Muscle of leg (tissue), 11 donors: ENCODE results near the gene RPA3. TPM values are rescaled to one million over a fixed set of nuclear protein-coding genes. Genes with fewer than 3 reads are reported as not detected.

Source experiments
- DNase-seq: peaks from one replicate; pipeline ENCODE4 v3.0.0; 2013
- H3K27ac ChIP-seq: one replicate; pipeline ENCODE4 v1.5.1; 2013; ENCODE audit warnings: mild to moderate bottlenecking, low read length, control low read depth
- H3K27me3 ChIP-seq: one replicate; pipeline ENCODE4 v1.6.1; 2013; ENCODE audit warnings: low read length; ENCODE audit not compliant: control insufficient read depth, insufficient read depth
- H3K36me3 ChIP-seq: one replicate; pipeline ENCODE4 v1.6.1; 2013; ENCODE audit warnings: low read length; ENCODE audit not compliant: control insufficient read depth, insufficient read depth
- H3K4me1 ChIP-seq: one replicate; pipeline ENCODE4 v1.6.1; 2013; ENCODE audit warnings: low read length; ENCODE audit not compliant: control insufficient read depth, insufficient read depth
- H3K4me3 ChIP-seq: one replicate; pipeline ENCODE4 v1.5.1; 2013; ENCODE audit warnings: low read length, control low read depth
- H3K9me3 ChIP-seq: replicated peaks from 2 replicates; pipeline ENCODE4 v1.6.1; 2013; ENCODE audit warnings: low read depth, low read length; ENCODE audit not compliant: control insufficient read depth
- WGBS: methylation state at CpG from one replicate; pipeline ENCODE4 v1.1.5; 2013; ENCODE audit warnings: missing lambda C conversion rate; ENCODE audit not compliant: insufficient coverage; 5-methylcytosine and 5-hydroxymethylcytosine counted together
- polyA plus RNA-seq, 8 donors: library from polyadenylated mRNA; unstranded; fragments of 120-200 nt; gene quantifications; one replicate each; pipeline versions ENCODE4 v1.2.1 to v1.2.3, GENCODE V29; 2013; ENCODE audit warnings: inconsistent platforms in 1 of 8, low replicate concordance in 1 of 8; ENCODE audit not compliant: insufficient read length in 8 of 8, insufficient read depth in 1 of 8
- total RNA-seq: library from RNA; stranded (reverse); fragments of 120-200 nt; gene quantifications from one replicate; pipeline ENCODE4 v1.2.4, GENCODE V29; 2013

RPA3 gene
- total and polyA plus RNA-seq, 9 donors: 22.2 to 28.1 (median 26.3) TPM

DNA sequence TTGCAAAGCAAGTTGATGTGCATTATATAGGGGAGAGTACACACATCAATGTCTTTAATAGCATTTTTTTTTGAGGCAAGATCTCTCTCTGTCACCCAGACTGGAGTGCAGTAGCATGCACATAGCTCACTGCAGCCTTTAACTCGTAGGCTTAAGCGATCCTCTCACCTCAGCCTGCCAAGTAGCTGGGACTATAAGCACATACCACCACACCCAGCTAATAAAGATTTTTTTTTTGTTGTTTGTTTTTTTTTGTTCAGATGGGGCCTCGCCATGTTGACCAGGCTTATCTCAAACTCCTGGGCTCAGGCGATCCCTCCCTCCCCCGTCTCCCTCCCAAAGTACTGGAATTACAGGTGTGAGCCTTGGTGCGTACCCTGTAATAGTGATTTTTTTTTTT is 76.3 kb downstream of the RPA3 start:
- WGBS: no CpG with 5 or more reads among the region's 6 CpGs
- Histone ChIP-seq H3K36me3 (no peaks in the 10 kb centered on the region), H3K4me1 (peaks cover 13% of the 10 kb centered on the region), H3K9me3 (no peaks in the 10 kb centered on the region), H3K27ac (no peak overlapping the region), H3K4me3 (no peak overlapping the region), H3K27me3 (no peaks in the 10 kb centered on the region)
- no peak for DNase-seq

DNA sequence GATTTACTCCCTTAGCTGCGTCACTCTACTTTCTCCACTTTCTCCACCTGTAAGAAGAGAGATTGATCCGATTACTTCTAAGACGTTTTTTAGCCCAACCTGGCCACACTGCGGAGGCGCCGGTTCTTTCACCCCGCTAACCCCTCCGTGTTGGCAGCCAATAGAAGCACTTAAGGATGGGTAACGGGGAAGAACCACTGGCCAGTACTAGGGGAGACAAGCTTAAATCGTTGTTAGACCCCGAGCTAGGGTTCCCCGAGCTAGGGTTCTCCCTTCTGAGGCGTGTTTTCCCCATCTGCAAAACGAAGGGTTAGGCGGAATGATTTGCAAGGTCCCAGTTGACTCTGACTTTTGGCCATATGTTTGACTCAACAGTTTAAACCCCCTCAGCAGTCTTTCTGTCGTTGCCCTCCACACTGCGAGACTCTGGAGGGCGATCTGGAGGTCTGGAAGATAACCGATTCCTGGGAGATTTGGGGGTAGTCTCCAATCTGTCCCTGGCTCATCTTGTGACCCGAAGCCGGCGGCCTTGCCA is 77.2 kb downstream of the RPA3 start:
- no peak for DNase-seq
- peak overlapping the region; percentile 89 for H3K27ac ChIP-seq

DNA sequence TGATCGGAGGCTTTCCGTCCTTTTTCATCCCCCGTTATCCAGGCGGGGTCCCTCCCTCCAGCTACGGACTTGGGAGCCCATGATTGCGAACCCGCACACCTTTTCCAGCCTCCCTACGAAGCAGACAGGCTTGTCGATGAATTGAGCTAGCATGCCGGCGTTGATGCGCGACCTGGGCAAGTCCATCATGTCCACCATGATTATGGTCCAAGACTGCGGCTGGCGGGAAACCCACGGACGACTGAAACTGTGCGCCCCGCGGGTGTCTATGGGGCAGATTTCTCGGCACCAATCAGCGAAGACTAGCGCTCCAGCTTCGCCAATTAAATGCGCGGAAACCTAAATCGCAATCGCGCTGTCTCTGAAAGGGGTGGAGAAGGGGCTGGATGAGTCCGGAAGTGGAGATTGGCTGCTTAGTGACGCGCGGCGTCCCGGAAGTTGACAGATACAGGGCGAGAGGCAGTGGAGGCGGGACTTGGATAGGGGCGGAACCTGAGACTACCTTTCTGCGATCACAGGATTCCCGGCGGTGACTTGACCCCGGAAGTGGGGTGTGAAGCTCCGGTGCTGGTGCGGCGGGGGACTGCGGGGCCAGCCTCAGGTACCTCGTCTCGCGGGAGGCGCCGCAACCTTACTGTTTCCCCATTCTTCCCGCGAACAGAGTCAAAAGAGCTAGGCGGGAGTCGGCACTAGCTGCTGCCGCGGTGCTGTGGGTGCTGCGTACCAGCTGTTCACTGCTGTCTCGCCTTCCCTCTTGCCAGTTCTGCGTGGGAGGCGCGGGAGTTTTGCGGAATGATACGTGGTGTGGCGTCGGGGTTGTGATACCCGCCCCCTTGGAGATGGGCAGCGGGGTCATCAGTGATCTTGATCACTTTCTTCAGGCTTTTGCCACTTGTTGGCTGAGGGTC is 77.9 kb downstream of the RPA3 start, which contains the start of gene UMAD1:
UMAD1 (plus strand) TSS at position 532 of the 908 bp plus-strand sequence. CDS start 32,620 bp downstream, outside the sequence.
- peaks cover 13% of the 10 kb centered on the region for H3K4me1 ChIP-seq
- H3K27me3 ChIP-seq: no peaks in the 10 kb centered on the region
- peak within 1 kb of the TSS; percentile 86 for H3K4me3 ChIP-seq
- peak within 1 kb of the TSS; percentile 93 for H3K27ac ChIP-seq
- no peaks in the 10 kb centered on the region for H3K36me3 ChIP-seq
- peak; percentile 100 for DNase-seq
- under 1% methylated on average over 51 of the region's 68 CpGs for WGBS
- H3K9me3 ChIP-seq: no peaks in the 10 kb centered on the region

More for the DNA sequence above, 77.2 kb downstream of the RPA3 start:
- no peaks in the 10 kb centered on the region for H3K36me3 ChIP-seq
- H3K9me3 ChIP-seq: no peaks in the 10 kb centered on the region
- peaks cover 13% of the 10 kb centered on the region for H3K4me1 ChIP-seq
- peak overlapping the region; percentile 86 for H3K4me3 ChIP-seq
- H3K27me3 ChIP-seq: no peaks in the 10 kb centered on the region
- 5% methylated on average over 13 of the region's 22 CpGs for WGBS

DNA sequence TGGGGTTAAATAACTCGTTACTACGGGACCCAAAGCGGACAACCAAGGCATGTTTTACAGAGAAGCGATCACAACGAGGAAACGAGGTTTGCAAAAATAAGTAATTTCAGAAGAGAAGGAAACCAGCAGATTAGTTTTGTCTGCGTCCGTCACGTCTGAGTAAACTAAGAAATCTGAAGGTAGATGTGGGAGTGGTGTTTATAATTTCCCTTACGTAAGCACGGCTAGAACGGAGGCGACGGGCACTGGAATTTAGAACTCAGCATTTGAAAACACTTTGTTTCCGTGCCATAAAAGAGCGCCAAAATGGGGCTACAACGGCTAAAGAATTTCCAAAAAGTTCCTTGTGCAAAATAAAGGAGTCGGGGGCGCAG is 78.6 kb downstream of the RPA3 start:
- no peaks in the 10 kb centered on the region for H3K36me3 ChIP-seq
- peak overlapping the region; percentile 93 for H3K27ac ChIP-seq
- no peaks in the 10 kb centered on the region for H3K27me3 ChIP-seq
- H3K4me3 ChIP-seq: peak overlapping the region; percentile 86
- peaks cover 13% of the 10 kb centered on the region for H3K4me1 ChIP-seq
- no peaks in the 10 kb centered on the region for H3K9me3 ChIP-seq
- under 1% methylated on average over 19 of the region's 19 CpGs for WGBS
- peak; percentile 66 for DNase-seq

DNA sequence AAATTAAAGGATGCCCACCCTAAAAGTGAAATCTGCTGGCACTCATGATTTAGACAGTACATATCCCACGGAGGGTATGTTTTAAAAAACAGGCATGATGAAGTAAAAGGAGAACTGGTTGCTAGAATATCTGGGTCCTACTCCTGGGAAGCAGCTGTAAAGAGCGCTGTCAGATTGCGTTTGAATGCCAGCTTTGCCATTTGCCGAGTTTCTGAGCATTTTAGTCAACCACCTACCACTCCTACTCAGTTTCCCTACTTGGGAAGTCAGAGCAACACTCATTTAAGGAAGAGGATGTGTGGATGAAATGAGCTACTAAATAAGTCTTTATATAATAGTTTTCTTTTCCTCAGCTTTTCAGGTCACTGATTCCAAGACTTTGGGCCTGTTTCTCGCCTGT is 79.0 kb downstream of the RPA3 start:
- DNase-seq: no peak
- Histone ChIP-seq H3K4me1 (peaks cover 13% of the 10 kb centered on the region), H3K36me3 (no peaks in the 10 kb centered on the region), H3K9me3 (no peaks in the 10 kb centered on the region), H3K27me3 (no peaks in the 10 kb centered on the region), H3K4me3 (peak overlapping the region; percentile 86), H3K27ac (peak overlapping the region; percentile 93)
- 0% methylated on average over 1 of the region's 5 CpGs for WGBS

DNA sequence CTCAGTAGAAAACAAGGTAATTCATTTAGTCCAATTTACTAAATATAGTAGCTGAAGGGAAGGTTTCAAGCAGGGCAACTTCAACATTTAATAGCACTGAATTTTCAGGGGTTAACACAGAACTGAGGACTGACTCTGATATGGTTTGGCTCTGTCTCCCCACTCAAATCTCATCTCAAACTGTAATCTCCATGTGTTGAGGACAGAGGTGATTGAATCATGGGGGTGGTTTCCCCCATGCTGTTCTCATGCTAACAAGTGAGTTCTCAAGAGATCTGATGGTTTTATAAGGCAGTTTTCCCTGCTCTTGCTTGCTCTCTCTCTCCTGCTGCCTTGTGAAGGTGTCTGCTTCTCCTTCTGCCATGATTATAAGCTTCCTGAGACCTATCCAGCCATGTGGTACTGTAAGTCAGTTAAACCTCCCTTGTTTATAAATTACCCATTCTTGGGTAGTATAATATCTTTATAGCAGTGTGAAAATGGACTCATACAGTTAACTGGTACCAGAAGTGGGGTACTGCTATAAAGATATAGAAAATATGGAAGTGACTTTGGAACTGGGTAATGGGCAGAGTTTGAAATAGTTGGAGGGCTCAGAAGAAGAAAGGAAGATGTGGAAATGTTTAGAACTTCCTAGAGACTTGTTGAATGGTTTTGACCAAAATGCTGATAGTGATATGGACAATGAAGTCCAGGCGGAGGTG is 87.6 kb downstream of the RPA3 start:
- H3K4me1 ChIP-seq: no peaks in the 10 kb centered on the region
- H3K27ac ChIP-seq: no peak overlapping the region
- no peaks in the 10 kb centered on the region for H3K36me3 ChIP-seq
- H3K27me3 ChIP-seq: no peaks in the 10 kb centered on the region
- H3K9me3 ChIP-seq: no peaks in the 10 kb centered on the region
- WGBS: 87% methylated on average over 1 of the region's 1 CpG
- no peak for DNase-seq
- no peak overlapping the region for H3K4me3 ChIP-seq

DNA sequence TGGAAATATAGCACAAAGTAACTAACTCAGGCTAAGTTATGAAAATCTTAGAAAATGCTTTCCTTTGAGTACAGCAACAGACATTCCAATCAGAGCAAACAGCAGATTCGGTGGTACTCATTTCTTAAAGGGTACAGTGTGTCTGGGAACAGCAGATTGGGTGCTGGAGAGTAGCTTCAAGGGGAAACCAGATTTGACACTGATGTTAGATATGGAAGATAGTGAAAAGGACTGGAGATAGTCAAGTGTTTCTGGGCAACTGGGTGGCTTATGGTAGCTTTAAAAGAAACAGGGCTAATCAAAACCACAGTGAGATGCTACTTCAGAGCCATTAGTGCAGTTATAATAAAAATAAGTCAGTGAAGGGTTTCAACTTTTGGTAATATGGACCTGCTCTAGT is 89.9 kb downstream of the RPA3 start:
- Histone ChIP-seq H3K36me3 (no peaks in the 10 kb centered on the region), H3K27ac (no peak overlapping the region), H3K9me3 (no peaks in the 10 kb centered on the region), H3K4me1 (no peaks in the 10 kb centered on the region), H3K27me3 (no peaks in the 10 kb centered on the region), H3K4me3 (no peak overlapping the region)
- WGBS: 60% methylated on average over 1 of the region's 1 CpG
- no peak for DNase-seq

DNA sequence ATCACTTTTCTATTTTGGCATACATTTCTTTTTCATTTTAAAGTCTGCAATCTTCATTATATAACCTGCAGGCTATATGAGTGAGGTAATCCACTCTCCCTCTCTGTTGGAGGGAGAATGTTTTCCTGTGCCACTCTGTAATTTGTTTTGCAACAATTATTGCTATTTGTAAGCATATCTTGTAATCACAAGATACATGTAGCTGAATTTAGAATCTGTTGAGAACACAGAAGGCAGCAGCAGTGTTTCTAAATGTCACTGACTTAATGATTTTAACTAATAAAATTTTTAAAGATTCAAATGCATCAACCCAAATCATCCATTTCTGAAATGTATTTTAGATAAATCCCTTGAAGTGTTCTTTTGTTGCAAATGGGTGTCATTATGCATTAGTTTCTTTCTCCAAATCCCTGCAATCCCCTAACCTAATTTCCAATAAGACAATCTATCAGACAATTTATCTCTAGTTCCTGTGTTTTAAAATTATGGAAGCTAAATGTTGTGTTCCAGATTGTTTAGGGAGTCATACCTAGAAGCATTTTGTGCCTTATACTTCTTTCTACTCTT is 97.7 kb downstream of the RPA3 start:
- H3K4me1 ChIP-seq: no peaks in the 10 kb centered on the region
- H3K36me3 ChIP-seq: no peaks in the 10 kb centered on the region
- no peaks in the 10 kb centered on the region for H3K27me3 ChIP-seq
- no peaks in the 10 kb centered on the region for H3K9me3 ChIP-seq
- no peak for DNase-seq
- no peak overlapping the region for H3K4me3 ChIP-seq
- H3K27ac ChIP-seq: no peak overlapping the region

DNA sequence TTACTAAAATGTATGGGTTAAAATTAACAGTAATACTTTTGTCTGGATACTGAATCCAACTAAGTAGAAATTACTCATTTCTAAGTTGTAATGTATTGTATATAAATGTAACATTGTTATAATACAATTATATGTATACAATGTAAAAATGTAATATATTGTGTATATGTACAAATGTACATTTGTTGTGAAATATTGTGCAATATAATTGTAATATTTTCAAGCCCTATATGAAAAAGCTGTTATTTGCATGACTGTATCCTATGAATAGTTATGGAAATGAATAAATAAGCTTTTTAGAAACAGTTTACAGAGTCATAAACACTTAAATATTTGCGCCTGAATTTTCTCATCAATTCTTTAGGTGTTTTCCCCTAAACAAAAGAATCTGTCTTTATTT is 98.2 kb downstream of the RPA3 start:
- no peaks in the 10 kb centered on the region for H3K27me3 ChIP-seq
- no peak overlapping the region for H3K4me3 ChIP-seq
- no peaks in the 10 kb centered on the region for H3K4me1 ChIP-seq
- no peak for DNase-seq
- H3K9me3 ChIP-seq: no peaks in the 10 kb centered on the region
- H3K27ac ChIP-seq: no peak overlapping the region
- no peaks in the 10 kb centered on the region for H3K36me3 ChIP-seq
- no CpG with 5 or more reads among the region's 1 CpG for WGBS

DNA sequence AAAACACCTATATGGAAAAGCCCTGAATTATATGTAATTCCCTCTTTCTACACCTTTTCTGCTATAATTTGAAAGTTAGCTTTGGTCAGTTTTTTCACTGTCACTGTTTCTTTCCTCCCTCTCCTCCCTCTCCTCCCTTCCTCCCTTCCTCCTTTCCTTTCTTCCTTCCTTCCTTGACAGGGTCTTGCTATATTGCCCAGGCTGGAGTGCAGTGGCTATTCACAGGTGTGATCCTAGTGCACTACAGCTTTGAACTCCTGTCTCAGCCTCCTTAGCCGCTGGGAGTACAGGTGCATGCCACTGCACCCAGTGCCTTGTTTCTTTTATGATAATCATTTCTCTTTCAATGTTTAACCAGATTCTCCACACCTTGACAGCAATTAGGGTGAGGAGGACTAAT is 100.0 kb downstream of the RPA3 start:
- Histone ChIP-seq H3K4me3 (no peak overlapping the region), H3K36me3 (no peaks in the 10 kb centered on the region)
- no CpG with 5 or more reads among the region's 1 CpG for WGBS

More for the DNA sequence above, 100.0 kb downstream of the RPA3 start:
- Histone ChIP-seq H3K27ac (no peak overlapping the region), H3K9me3 (no peaks in the 10 kb centered on the region), H3K4me1 (no peaks in the 10 kb centered on the region), H3K27me3 (no peaks in the 10 kb centered on the region)
- no peak for DNase-seq
